ENCODE data around the gene PPFIBP1. TPM values are rescaled to one million over a fixed set of nuclear protein-coding genes. Genes with fewer than 3 reads are reported as not detected.
"Not testable (repeated sequence)": the region's sequence is repeated elsewhere in the genome, so short reads cannot be mapped to it uniquely, and the experiment has no call there.

The PPFIBP1 gene
- total RNA-seq, 1 donor from 2014 or later, result 49.6 TPM

- intact Hi-C loops (cut with micrococcal nuclease), result no loop called here
Observed at GRCh38 chr12:27560126-27560525, 36.1 kb downstream of the PPFIBP1 start.

- intact Hi-C loops (cut with micrococcal nuclease), result no loop called here
Observed at GRCh38 chr12:27561535-27562350, 37.7 kb downstream of the PPFIBP1 start.

GRCh38 chr12:27564612-27565213 is 40.7 kb downstream of the PPFIBP1 start:
- intact Hi-C loops (cut with micrococcal nuclease), result no loop called here

DNA sequence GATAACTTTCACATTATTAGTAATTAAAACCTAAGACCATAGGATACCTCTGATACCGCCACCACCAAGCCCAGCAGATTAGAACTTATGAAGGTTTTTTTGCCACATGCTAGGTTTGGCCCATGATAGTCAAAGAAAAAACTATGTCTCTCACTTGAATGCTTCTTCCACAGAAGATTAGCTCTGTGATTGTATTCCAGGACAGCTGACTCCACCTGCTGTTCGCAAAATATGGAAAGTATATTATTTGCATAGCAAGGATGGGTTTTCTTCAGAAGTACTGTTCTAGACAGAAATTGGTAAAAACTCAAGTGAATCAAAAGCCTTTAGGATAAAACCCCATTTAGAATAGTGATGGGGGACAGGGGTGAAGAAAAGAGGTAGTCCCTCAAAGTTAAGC is 42.2 kb downstream of the PPFIBP1 start:
- intact Hi-C loops (cut with micrococcal nuclease), result no loop called here

DNA sequence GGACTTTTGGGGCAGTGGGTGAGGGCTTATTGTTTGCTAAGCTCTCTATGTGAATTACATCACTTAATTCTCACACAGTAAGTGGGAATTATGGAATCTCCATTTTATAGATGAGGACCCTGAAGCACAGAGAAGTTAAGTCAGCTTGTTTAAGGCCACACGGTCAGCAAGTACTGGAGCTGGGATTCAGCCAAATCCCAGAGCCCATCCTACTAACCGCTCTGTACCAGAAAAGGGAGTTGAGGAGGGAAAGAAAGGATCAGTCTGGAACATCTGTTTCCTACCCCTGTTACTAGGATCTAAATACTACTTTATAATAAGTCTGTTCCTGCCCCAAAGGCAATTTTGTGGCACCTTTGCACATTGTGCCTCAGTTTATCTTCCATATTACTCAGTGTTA is 42.6 kb downstream of the PPFIBP1 start:
- intact Hi-C loops (cut with micrococcal nuclease), result no loop called here

- intact Hi-C loops (cut with micrococcal nuclease), result no loop called here
Observed at GRCh38 chr12:27571463-27571862, 47.5 kb downstream of the PPFIBP1 start.

- intact Hi-C loops (cut with micrococcal nuclease), result no loop called here
Observed at GRCh38 chr12:27572486-27573255, 48.7 kb downstream of the PPFIBP1 start.

DNA sequence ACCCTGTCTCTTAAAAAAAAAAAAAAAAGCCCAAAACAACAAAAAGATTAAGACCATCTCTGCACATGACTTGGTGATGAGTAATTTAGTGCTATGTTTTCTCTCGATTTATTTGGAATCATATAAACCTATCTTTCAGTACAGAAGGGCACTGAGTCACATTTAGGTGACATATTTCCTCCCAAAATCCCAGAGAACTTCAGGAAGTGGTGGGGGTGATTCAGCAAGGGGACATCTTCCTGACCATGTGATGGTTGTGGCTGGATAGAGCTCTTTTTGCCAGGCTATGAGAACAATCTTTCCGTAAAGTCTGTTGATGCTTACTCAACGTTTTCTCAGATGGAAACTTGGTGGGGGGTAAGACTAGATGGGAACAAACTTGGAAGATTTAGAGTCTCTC is 50.0 kb downstream of the PPFIBP1 start:
- intact Hi-C loops (cut with micrococcal nuclease), result no loop called here

GRCh38 chr12:27575090-27575761 is 51.2 kb downstream of the PPFIBP1 start:
- intact Hi-C loops (cut with micrococcal nuclease), result no loop called here

DNA sequence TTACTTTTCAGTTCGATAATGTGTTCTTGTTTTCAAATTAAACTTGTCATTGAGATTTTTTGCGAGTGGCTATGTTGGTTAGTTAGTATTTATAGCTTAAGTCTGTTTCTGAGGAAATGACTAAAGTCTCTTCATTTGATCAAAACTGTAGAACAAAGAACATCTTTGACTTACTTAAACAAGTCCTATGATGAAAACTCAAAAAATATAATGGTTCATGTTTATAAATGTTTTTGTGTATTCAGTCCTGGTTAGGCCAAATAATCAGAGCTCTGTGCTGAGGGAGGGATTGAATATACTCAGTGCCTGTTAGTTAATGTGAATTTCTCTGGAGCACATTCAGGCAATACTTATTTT is 51.7 kb downstream of the PPFIBP1 start:
- intact Hi-C loops (cut with micrococcal nuclease), result no loop called here

- intact Hi-C loops (cut with micrococcal nuclease), result no loop called here
Observed at GRCh38 chr12:27576667-27577347, 52.8 kb downstream of the PPFIBP1 start.

DNA sequence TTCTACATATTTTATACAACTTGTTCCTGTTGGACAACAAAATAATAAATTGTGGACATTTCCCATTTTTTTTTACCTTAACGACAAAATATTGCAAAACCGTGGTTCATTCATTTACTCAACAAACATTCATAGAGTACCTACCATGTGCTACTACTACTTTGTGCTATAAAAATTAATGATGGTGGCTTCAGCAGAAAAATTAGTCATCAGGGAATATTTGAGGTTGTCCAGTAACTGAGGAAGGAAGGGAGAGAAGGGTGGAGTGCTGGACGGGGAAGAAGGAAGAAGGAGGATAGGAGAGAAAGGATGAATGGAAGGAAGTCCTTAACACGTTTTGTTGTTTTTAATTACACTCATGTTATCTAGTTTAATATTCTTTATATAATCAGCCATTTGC is 53.7 kb downstream of the PPFIBP1 start:
- intact Hi-C loops (cut with micrococcal nuclease), result no loop called here

- intact Hi-C loops (cut with micrococcal nuclease), result no loop called here
Observed at GRCh38 chr12:27578689-27579372, 54.8 kb downstream of the PPFIBP1 start.

- intact Hi-C loops (cut with micrococcal nuclease), result no loop called here
Observed at GRCh38 chr12:27580561-27581330, 56.7 kb downstream of the PPFIBP1 start.

DNA sequence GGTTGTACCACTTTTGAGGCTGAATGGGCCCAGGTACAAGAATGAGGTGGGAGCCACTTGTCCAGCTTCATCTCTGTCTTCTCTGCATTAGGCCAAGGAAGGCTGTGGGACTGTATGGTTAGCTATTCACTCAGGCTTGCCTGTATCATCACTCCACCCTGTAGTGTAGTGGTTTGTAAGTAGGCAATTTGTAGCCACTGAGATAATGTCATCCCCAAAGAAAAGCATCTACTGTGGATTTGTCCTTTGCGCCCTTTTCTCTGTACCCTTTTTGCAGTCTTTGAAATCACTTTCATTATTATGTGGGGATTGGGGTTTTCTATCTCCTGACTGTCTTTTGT is 57.3 kb downstream of the PPFIBP1 start:
- intact Hi-C loops (cut with micrococcal nuclease), result not testable (repeated sequence)

DNA sequence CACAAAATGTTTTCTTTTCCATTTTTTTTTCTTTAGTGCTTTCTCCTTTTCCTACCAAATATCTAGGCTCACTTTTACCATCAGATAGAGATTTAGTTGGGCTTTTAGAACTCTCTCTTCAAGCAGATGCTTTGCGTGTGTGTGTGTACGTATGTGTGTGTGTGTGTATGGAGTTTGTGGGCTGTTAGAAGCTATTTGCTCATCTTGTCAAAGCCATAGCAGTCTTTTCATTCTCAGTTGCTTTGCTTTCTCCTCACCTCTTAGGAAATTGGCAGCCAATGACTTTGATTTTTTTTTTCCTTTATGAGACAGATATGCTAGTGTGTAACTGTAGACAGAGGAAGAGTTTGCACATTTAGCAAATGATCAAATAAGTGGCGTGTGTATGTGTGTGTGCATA is 57.8 kb downstream of the PPFIBP1 start:
- intact Hi-C loops (cut with micrococcal nuclease), result not testable (repeated sequence)

DNA sequence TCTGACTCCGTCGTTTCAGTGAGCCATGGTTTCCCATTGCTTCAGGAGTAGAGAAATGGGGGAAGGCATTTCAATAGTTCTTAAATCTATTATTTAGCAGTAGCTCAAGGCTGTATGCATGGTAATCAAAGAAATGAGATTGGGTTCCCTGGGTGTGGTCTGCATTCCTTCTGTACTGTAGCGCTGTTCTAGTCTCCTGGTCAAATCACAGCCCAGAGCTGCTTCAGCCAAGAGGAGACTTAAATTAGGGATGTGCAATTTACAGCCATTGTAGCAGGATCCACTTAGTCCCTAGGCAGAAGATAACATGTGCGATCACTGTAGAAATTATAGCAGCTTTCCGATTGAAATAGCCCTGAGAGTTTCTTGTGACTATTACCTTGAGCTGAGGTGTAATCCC is 58.4 kb downstream of the PPFIBP1 start:
- intact Hi-C loops (cut with micrococcal nuclease), result not testable (repeated sequence)

GRCh38 chr12:27583057-27583797 is 59.2 kb downstream of the PPFIBP1 start:
- intact Hi-C loops (cut with micrococcal nuclease), result no loop called here

DNA sequence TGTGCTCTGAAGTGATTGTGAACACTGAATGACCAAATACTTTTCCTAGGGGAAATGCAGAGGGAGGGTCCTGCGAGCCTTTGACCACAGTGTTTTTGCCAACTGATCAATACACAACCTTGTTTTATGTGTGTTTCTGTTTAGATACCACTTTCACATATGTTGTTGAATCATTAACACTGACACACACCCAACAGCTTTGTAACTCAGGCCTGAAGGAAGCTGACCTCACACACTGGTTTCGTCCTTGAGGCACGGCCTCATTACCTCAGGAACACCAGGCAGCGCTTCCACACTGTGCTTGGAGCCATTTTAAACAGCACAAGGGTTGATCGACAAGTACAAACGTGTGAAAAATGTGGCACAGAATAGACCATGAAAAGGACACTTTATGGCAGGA is 60.0 kb downstream of the PPFIBP1 start:
- intact Hi-C loops (cut with micrococcal nuclease), result no loop called here
